Activated T-cell treated with anti-CD3 and anti-CD28 coated beads for 48 hours (primary cell): ENCODE measurements around the gene CFAP92.

Source experiments
- DNase-seq: peaks from one replicate; pipeline ENCODE4 v3.0.0-alpha.2; 2020; ENCODE audit warnings: low read depth

CFAP92 gene

GRCh38 chr3:129025108-129025507 is 31.2 kb upstream of the CFAP92 start:
- DNase-seq = no peak

DNA sequence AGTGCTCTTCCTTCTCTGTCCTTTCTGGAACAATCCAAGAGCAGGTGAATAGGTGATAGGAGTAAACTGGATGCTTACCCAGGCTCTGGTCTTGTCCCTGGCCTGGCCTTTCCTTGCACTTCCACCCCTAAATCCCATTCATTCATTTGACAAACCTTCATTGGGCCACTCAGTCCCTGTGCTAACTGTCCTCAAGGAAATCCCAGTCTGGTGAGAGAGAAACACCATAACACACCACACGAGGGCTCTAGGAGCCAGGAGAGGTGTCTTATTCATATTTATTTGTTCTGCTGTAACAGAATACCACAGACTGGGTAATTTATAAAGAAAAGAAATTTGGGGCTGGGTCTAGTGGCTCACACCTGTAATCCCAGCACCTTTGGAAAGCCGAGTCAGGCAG is 30.0 kb upstream of the CFAP92 start:
- DNase-seq = no peak

- DNase-seq = no peak
These were observed 29.1 kb upstream of the CFAP92 start for GRCh38 chr3:129023008-129023358.

- no peak for DNase-seq
These were observed 28.5 kb upstream of the CFAP92 start for GRCh38 chr3:129022114-129023007.

DNA sequence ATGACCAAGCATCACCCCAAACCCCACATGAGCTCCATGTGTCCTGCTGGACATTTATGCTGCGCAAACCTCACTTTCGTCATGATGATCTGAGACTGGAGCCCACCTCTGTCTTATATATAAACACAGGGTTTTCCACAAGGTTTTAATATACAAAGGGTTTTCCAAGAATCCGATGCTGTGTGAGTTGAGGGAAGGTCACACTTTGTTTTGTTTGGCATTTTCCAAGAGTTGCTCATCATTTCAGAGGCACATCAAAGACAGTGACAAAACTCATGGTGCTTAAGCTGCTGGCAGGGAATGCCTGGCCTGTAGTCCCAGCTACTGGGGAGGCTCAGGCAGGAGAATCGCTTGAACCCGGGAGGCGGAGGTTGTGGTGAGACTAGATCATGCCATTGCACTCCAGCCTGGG is 27.3 kb upstream of the CFAP92 start:
- DNase-seq = no peak

DNA sequence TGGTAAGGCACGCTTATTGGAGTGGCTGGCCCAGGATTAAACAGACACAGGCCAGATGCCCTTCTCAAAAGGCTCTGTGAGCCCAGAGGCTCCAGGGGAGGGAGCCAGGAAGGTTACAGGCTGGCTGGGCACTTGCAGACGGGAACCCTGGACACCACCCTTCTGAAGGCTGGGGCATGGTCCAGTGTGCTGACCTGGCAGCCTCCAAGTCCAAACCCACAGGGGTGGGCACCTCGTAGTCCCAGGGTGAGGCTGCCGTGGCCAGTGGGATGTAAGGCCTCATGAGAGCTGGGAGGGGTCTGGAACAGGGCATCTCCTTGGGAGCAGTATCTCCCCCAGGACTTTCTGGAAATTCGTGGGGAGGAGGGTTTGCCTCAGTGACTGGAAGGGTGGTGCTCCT is 26.8 kb upstream of the CFAP92 start:
- DNase-seq = no peak

- DNase-seq = no peak
These were observed 25.4 kb upstream of the CFAP92 start for GRCh38 chr3:129019266-129019665.

DNA sequence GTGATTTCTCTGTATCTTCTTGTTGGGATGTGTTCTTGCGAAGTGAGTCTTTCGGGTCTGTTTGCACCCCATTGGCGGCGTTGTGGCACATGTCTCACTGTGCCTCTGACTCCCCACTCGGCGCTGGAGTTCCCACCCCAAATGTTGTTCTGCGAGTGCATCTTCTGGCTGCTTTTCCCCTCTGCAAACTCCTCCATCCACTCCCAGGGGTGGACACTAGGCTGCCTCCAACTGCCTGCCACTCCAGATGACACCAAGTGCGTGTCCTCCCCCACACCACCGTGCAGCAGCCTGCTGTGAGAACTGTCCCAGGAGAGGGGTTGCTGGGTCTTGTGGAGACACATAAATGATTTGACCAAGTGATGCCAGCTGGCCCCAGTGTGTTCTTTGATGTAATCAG is 24.9 kb upstream of the CFAP92 start:
- no peak for DNase-seq

- DNase-seq = no peak
These were observed 24.4 kb upstream of the CFAP92 start for GRCh38 chr3:129018271-129018670.

DNA sequence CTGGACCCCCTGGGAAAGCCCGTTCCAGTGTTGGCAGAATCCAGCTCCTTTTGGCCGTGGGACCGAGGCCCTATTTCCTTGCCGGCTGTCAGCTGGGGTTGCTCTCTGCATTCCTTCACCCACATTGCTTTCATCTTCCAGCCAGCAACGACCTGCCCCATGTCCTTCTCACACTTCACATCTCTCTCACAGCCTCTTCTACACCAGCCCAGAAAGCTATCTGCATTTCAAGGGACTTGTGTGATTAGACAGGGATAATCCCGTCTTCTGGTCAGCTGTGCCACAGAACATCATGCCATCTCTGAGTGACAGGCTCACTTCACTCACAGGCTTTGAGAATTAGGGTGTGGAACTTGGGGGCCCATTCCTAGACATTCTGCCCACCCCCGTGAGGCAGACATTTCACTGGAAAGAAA is 23.6 kb upstream of the CFAP92 start:
- no peak for DNase-seq

DNA sequence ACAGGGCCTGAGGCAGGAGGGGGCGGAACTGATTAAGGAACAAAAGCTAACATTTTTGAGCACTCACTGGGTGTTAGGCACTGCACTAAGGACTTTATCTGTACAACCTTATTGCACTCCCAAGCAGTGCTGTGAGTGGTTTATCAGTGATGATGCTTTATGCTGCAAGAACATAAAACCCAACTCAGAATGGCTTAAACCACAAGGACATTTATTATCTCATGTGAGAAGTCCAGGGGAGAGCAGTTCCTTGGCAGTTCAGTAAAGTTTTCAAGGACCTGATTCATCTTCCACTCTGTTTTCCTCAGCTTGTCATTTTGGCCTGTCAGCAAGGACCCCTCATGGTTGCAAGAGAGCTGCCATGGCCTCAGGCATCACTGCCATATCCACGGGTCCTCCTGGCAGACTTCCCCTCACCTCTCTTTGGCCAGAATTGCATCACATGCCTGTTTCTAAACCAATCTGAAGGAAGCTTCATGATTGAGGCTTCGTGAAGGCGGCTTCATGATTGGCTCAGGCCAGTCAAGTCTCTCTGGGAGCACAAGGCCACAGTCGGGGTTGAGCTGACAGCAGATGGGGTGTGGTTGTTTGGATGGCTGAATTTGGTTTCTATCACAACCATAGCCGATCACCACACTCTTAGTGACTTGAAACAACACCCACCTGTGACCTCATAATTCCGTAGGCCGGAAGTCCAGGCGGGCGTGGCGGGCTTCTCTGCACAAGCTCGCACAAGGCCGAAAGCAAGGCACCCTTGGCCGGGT is 23.0 kb upstream of the CFAP92 start:
- no peak for DNase-seq

DNA sequence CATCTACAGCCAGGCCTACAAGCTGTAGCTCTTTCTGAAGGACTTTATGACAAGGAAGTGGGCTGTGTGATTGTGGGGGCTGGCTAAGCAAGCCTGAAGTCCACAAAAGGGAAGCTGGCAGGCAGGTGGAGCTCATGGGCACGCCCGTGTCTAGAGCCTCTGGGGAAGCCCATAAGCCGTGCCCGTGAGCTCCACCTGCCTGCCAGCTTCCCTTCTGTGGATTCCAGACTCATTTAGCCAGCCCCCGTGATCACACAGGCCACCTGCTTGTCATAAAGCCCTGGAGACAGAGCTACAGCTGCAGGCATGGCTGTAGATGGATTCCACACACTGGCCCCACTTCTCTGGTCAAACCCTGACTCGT is 22.5 kb upstream of the CFAP92 start:
- DNase-seq = no peak

DNA sequence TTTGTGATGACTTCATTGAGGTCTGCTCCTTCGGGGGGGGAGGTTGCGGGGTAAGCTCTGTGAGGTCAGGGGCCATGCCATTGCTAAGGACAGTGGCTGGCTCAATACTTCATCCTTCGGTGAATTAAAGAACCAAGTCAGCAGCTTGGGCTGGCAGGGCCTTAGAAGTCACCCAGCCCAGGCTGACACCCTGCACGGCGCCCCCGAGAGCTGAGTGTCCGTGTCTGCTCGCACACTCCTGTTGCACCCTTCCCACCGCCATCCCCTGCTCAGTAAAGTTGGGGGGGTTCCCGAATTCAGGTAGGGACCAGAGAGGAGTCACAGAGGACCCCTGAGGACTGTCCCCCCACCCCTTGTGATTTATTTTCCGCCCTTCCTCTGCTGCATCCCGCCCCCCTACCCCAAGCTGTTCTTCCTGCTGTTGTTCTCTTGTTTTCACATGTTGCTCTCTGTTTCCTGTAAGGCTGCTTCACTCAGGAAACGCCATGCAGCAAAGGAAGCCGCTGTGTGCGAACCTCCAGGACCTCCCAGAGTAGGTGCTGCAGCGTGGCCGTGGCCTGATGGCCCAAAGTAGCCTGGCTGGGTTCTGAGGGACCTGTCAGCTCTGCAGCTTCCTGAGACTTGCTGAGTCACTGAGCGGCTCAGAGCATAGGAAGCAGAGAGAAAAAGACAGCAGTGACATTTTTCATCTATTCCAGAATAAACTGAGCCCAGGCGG is 21.7 kb upstream of the CFAP92 start:
- DNase-seq = no peak

- no peak for DNase-seq
These were observed 21.0 kb upstream of the CFAP92 start for GRCh38 chr3:129014793-129015345.

- no peak for DNase-seq
These were observed 20.3 kb upstream of the CFAP92 start for GRCh38 chr3:129014148-129014547.

GRCh38 chr3:129013491-129013891 is 19.6 kb upstream of the CFAP92 start:
- DNase-seq = no peak

- no peak for DNase-seq
These were observed 16.6 kb upstream of the CFAP92 start for GRCh38 chr3:129010310-129010956.

- DNase-seq = no peak
These were observed 15.4 kb upstream of the CFAP92 start for GRCh38 chr3:129009266-129009665.

DNA sequence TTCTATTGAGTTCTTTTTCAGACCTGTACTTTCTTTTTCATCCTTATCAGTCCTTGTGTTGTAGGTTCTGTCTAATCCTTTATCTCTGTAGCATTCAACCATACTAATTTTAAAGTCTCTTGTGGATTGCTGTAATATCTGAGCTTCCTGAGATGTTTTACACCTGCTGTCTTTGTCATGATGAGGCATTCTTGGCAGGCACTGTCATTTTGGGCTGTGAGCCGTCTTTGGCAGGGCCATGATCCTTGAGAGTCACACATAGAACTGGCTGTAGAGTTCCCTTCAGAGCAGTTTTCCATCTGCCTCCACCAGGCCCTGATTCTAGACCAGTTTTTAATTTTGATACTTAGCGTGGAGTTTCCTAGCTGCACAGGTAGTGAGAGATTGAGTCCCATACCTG is 13.9 kb upstream of the CFAP92 start:
- no peak for DNase-seq

GRCh38 chr3:129006864-129007263 is 13.0 kb upstream of the CFAP92 start:
- DNase-seq = no peak

DNA sequence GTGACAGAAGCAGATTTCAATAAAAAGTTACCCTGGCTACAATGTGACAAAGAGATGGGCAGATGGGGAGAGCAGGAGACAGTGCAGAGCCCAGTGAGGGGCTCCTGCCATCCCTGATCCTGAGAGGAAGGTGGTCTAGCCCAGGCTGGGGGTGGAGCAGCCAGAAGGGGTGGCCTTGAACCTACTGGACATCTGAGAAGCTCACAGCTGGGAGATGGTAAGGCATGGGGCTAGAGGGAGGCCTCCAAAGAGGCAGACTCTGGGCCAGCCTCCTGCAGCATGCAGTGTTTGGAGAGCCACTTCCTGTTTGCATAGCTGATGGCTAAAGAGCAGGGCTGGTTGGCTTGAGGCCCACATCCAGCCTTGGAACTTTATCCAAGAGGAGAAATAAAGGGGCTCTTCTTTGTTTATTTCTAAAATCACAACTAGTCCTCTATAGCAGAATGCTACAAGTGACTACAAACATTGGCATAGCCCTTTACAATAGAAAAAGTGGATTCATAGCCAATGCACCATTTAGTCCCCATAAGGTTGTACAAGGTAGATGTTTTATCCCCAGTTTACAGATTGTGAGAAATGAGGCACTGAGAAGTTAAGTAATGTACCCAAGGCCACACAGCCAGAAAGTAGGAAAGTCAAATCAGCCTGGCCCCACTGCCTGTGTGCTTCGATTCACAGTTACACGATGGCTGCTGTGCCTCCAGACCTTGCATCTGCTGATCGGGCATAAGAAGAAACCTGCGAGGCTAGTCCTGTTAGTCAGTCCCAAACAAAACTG is 11.8 kb upstream of the CFAP92 start:
- no peak for DNase-seq
